ENCODE data around the gene BATF. TPM values are rescaled to one million over a fixed set of nuclear protein-coding genes. Genes with fewer than 3 reads are reported as not detected.

The BATF gene
- total and polyA plus RNA-seq, 4 donors: 0.27 to 2.6 (median 0.65) TPM

DNA sequence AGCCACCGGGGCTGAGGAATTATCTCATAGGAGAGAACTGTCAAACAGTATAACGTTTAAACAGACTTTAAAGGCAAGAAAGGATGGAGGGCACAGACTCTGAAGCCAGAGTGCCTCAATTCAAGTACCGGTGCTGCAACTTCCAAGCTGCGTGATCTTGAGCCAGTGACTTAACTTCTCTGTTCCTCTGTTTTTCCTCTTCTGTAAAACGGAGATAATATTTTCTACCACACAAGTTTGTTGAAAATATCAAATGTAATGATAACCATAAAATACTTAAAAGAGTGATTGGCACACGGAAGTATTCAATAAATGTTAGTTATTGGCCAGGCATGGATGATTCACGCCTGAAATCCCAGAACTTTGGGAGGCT is 18.2 kb downstream of the BATF start:
- Histone ChIP-seq H3K36me3 (ENCODE audit: control insufficient read depth, insufficient read depth, low read length) (no peaks in the 10 kb centered on the region), H3K4me3 (ENCODE audit: low read depth, low read length) (no peak overlapping the region), H3K4me1 (ENCODE audit: control insufficient read depth, insufficient read depth, low read length) (no peaks in the 10 kb centered on the region), H3K27ac (ENCODE audit: low read depth, low read length) (no peak overlapping the region), H3K27me3 (ENCODE audit: control insufficient read depth, insufficient read depth, low read length) (no peaks in the 10 kb centered on the region), H3K9me3 (ENCODE audit: control insufficient read depth, insufficient read depth, low read length) (no peaks in the 10 kb centered on the region)
- 86% methylated on average over 3 of the region's 7 CpGs for WGBS (ENCODE audit: insufficient coverage)
- DNase-seq (ENCODE audit: low read depth in 4 of 6, low spot score in 6 of 6): no peak

DNA sequence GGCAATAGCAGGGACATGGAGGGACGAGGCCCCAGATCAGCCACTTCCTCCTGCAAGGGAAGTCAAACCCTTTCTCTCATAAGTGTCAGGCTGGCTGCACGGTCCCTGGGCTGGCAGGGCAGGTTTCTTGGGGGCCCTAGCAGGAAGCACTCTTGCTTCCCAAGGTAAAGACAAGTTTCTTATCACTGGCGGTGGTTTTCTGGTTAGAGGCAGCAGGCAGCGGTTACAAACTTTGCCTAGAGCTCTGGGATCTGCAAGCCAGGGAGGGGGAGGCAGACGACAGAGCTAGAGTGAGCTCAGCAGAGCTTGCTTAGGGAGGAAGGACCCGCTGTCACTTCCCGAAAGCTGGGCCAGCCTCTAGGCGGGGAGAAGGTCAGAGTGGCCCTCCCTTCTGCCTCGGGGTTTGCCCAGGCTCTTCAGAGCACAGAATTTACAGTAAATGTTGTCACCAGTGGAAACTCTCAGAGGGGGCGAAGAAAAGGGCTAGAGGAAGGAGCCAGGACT is 20.4 kb downstream of the BATF start:
- no peak overlapping the region for H3K27ac ChIP-seq (ENCODE audit: low read depth, low read length)
- H3K27me3 ChIP-seq (ENCODE audit: control insufficient read depth, insufficient read depth, low read length): no peaks in the 10 kb centered on the region
- H3K4me1 ChIP-seq (ENCODE audit: control insufficient read depth, insufficient read depth, low read length): no peaks in the 10 kb centered on the region
- H3K9me3 ChIP-seq (ENCODE audit: control insufficient read depth, insufficient read depth, low read length): no peaks in the 10 kb centered on the region
- no peaks in the 10 kb centered on the region for H3K36me3 ChIP-seq (ENCODE audit: control insufficient read depth, insufficient read depth, low read length)
- DNase-seq (ENCODE audit: low read depth in 4 of 6, low spot score in 6 of 6): peak in 1 of 6 donors; percentile 40
- no peak overlapping the region for H3K4me3 ChIP-seq (ENCODE audit: low read depth, low read length)
- 57% methylated on average over 8 of the region's 10 CpGs for WGBS (ENCODE audit: insufficient coverage)

DNA sequence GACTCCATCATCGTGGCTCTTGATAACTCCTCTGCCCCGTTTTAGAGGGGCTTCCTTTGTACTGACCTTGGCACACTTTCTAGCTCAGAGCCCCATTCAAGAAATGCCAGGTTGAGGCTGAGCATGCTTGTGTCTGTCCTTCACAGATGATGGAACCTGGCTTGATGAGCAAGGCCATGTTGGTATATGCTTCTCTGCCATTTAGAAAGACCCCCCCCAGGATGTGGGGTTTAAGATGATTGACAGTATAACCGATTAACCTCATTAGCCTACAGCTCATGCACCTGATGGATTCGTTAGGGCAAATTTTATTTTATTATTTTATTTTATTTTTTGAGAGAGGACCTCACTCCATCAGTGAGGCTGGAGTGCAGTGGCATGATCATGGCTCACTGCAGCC is 21.0 kb downstream of the BATF start:
- no peak for DNase-seq (ENCODE audit: low read depth in 4 of 6, low spot score in 6 of 6)
- Histone ChIP-seq H3K4me1 (ENCODE audit: control insufficient read depth, insufficient read depth, low read length) (no peaks in the 10 kb centered on the region), H3K27me3 (ENCODE audit: control insufficient read depth, insufficient read depth, low read length) (no peaks in the 10 kb centered on the region), H3K36me3 (ENCODE audit: control insufficient read depth, insufficient read depth, low read length) (no peaks in the 10 kb centered on the region), H3K4me3 (ENCODE audit: low read depth, low read length) (no peak overlapping the region), H3K27ac (ENCODE audit: low read depth, low read length) (no peak overlapping the region), H3K9me3 (ENCODE audit: control insufficient read depth, insufficient read depth, low read length) (no peaks in the 10 kb centered on the region)
- WGBS (ENCODE audit: insufficient coverage): 82% methylated on average over 2 of the region's 4 CpGs

DNA sequence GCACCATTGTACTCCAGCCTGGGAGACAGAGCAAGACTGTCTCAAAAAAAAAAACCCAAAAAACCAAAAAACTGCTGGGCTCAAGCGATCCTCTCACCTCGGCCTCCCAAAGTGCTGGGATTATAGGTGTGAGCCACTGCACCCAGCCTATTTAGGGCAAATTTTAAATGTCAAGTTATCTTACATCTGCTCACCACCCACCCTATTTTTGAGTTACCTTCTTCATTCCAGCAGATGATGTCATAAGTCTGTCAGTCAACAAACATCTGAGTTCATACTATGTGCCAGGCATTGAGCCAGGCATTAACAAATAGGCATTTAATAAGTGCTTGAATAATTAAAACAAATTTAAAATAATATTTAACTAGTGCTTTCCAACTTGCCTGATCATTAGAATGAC is 21.5 kb downstream of the BATF start:
- WGBS (ENCODE audit: insufficient coverage): 100% methylated on average over 2 of the region's 2 CpGs
- H3K4me3 ChIP-seq (ENCODE audit: low read depth, low read length): no peak overlapping the region

DNA sequence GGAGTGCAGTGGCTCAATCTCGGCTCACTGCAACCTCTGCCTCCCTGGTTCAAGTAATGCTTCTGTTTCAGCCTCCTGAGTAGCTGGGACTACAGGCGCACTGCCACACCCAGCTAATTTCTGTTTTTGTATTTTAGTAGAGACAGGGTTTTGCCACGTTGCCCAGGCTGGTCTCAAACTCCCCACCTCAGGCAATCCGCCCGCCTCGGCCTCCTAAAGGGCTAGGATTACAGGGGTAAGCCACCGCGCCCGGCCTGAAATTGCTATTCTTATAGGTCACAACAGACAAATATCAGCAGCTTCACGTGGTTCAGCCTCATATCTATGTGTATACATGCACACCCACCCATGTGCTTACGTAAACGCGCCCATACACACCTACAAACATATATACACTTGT is 23.6 kb downstream of the BATF start:
- Histone ChIP-seq H3K27me3 (ENCODE audit: control insufficient read depth, insufficient read depth, low read length) (peaks cover 4% of the 10 kb centered on the region), H3K4me1 (ENCODE audit: control insufficient read depth, insufficient read depth, low read length) (no peaks in the 10 kb centered on the region), H3K27ac (ENCODE audit: low read depth, low read length) (no peak overlapping the region), H3K4me3 (ENCODE audit: low read depth, low read length) (no peak overlapping the region), H3K36me3 (ENCODE audit: control insufficient read depth, insufficient read depth, low read length) (no peaks in the 10 kb centered on the region), H3K9me3 (ENCODE audit: control insufficient read depth, insufficient read depth, low read length) (no peaks in the 10 kb centered on the region)
- DNase-seq (ENCODE audit: low read depth in 4 of 6, low spot score in 6 of 6): no peak
- WGBS (ENCODE audit: insufficient coverage): 95% methylated on average over 11 of the region's 13 CpGs

More for the DNA sequence above, 21.5 kb downstream of the BATF start:
- H3K9me3 ChIP-seq (ENCODE audit: control insufficient read depth, insufficient read depth, low read length): no peaks in the 10 kb centered on the region
- no peaks in the 10 kb centered on the region for H3K36me3 ChIP-seq (ENCODE audit: control insufficient read depth, insufficient read depth, low read length)
- H3K4me1 ChIP-seq (ENCODE audit: control insufficient read depth, insufficient read depth, low read length): no peaks in the 10 kb centered on the region
- no peak for DNase-seq (ENCODE audit: low read depth in 4 of 6, low spot score in 6 of 6)
- H3K27ac ChIP-seq (ENCODE audit: low read depth, low read length): no peak overlapping the region
- H3K27me3 ChIP-seq (ENCODE audit: control insufficient read depth, insufficient read depth, low read length): no peaks in the 10 kb centered on the region

DNA sequence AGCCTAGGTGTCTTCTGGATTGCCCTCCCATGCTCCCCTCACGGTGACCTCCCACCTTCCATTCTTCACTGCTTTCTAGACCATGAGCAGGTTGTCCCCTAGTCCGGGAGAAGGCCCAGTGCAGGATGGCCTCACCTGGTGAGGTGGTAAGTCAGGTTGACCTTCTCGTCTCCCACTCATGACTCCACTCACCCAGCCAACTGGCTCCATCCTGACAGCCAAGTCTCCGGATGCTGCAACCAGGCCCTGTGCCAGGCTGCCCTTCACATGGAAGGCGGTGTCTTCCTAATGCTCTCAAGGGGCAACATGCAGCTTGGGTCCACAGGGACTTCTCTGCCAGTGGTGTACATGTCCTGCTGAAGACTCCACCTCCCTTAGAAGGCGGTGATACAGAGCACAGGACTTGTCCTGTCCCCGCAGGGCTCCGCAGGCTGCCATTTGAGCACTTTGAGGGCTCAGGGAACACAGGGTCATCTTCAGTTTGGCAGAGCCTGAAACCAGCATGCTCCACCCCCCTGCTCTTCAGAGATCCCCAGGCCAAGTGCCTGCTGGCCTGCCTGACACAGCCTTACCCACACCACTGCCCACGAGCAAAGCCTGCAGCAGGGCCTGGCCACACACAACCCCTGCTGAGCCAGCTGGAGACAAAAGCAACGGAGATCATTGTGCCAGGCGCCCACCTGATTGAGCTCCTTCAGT is 25.4 kb downstream of the BATF start:
- Histone ChIP-seq H3K27ac (ENCODE audit: low read depth, low read length) (no peak overlapping the region), H3K27me3 (ENCODE audit: control insufficient read depth, insufficient read depth, low read length) (peaks cover 4% of the 10 kb centered on the region), H3K4me1 (ENCODE audit: control insufficient read depth, insufficient read depth, low read length) (no peaks in the 10 kb centered on the region), H3K9me3 (ENCODE audit: control insufficient read depth, insufficient read depth, low read length) (no peaks in the 10 kb centered on the region), H3K4me3 (ENCODE audit: low read depth, low read length) (no peak overlapping the region), H3K36me3 (ENCODE audit: control insufficient read depth, insufficient read depth, low read length) (no peaks in the 10 kb centered on the region)
- 91% methylated on average over 9 of the region's 11 CpGs for WGBS (ENCODE audit: insufficient coverage)
- DNase-seq (ENCODE audit: low read depth in 4 of 6, low spot score in 6 of 6): no peak

DNA sequence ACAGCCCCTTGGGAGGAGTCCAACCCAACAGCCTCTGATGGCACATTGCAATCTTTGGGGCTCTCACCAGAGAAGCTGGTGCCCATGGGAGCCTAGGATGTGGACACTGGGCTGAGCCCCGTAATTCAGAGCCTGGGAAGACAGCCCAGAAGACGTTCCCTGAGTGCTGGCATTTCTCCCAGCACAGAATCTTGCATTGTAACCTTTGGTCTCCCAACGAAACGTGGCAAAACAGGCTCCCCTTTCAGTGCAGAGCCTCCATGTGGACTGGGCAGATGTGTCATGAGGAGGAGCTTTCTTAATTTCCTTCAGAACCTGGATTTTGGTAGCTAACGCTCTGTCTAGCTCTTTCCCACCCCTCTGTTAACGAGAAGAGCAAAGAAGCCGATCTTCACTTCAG is 26.3 kb downstream of the BATF start:
- no peak overlapping the region for H3K4me3 ChIP-seq (ENCODE audit: low read depth, low read length)
- H3K9me3 ChIP-seq (ENCODE audit: control insufficient read depth, insufficient read depth, low read length): no peaks in the 10 kb centered on the region
- H3K27me3 ChIP-seq (ENCODE audit: control insufficient read depth, insufficient read depth, low read length): peaks cover 4% of the 10 kb centered on the region
- no peaks in the 10 kb centered on the region for H3K4me1 ChIP-seq (ENCODE audit: control insufficient read depth, insufficient read depth, low read length)
- H3K36me3 ChIP-seq (ENCODE audit: control insufficient read depth, insufficient read depth, low read length): no peaks in the 10 kb centered on the region
- 60% methylated on average over 5 of the region's 7 CpGs for WGBS (ENCODE audit: insufficient coverage)
- peak in 1 of 6 donors; percentile 14 for DNase-seq (ENCODE audit: low read depth in 4 of 6, low spot score in 6 of 6)
- H3K27ac ChIP-seq (ENCODE audit: low read depth, low read length): no peak overlapping the region

DNA sequence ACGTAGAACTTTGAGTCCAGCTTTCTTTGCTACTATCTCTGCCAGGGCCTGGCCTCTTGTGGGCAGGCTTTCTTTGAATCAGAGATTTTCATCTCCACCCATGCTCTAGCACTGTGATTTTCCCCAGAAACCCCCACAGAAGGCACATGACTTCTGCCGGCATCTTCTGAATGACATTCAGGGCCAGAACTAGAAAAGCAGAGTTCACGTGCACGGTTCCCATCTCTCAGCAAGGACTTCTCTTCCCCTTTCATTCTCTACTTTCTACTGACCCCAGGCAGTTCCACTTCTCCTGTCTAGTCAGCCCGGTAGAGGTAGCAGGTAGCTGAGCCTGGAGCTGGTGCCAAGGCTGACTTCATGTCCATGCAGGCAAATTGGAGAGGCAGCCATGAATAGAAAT is 26.9 kb downstream of the BATF start:
- Histone ChIP-seq H3K27ac (ENCODE audit: low read depth, low read length) (no peak overlapping the region), H3K4me3 (ENCODE audit: low read depth, low read length) (no peak overlapping the region), H3K4me1 (ENCODE audit: control insufficient read depth, insufficient read depth, low read length) (no peaks in the 10 kb centered on the region), H3K36me3 (ENCODE audit: control insufficient read depth, insufficient read depth, low read length) (no peaks in the 10 kb centered on the region), H3K9me3 (ENCODE audit: control insufficient read depth, insufficient read depth, low read length) (no peaks in the 10 kb centered on the region), H3K27me3 (ENCODE audit: control insufficient read depth, insufficient read depth, low read length) (peaks cover 4% of the 10 kb centered on the region)
- no peak for DNase-seq (ENCODE audit: low read depth in 4 of 6, low spot score in 6 of 6)
- WGBS (ENCODE audit: insufficient coverage): 76% methylated on average over 5 of the region's 5 CpGs

DNA sequence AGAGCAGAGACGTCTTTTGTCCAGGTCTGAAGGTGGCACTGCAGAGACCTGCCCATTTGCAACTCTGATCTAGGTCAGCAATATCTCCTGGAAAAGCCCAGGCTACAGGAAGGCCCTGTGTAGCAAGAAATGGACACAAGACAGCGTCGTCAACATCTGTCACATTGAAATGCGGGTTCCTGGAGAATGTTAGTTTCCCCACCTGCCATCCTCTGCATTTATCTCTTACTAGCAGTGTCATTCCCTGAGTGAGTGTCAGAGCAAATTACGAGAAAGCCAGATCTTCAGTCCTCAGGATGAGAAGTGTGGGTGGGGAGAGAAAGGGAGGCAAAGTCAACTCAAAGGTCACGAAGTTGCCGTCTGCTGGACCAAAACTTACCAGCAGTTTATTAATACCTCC is 28.8 kb downstream of the BATF start:
- no peak overlapping the region for H3K4me3 ChIP-seq (ENCODE audit: low read depth, low read length)

DNA sequence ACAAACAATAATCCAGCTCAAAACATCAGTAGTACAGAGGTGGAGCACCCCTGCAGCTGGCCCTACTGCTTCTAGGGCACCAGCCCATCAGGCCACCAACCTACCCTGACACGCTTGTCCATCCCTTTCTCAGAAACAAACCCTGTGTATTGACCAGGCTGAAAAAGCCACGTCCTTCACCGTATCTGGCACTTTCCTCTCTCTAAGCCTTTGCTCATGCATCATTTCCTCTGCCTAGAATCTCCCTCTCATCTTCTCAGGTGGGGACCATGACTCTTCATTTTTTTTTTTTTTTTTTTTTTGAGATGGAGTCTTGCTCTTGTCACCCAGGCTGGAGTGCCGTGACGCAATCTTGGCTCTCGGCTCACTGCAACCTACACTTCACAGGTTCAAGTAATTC is 30.9 kb downstream of the BATF start:
- Histone ChIP-seq H3K9me3 (ENCODE audit: control insufficient read depth, insufficient read depth, low read length) (no peaks in the 10 kb centered on the region), H3K36me3 (ENCODE audit: control insufficient read depth, insufficient read depth, low read length) (no peaks in the 10 kb centered on the region), H3K27me3 (ENCODE audit: control insufficient read depth, insufficient read depth, low read length) (peaks cover 4% of the 10 kb centered on the region), H3K4me3 (ENCODE audit: low read depth, low read length) (no peak overlapping the region), H3K4me1 (ENCODE audit: control insufficient read depth, insufficient read depth, low read length) (no peaks in the 10 kb centered on the region), H3K27ac (ENCODE audit: low read depth, low read length) (no peak overlapping the region)
- DNase-seq (ENCODE audit: low read depth in 4 of 6, low spot score in 6 of 6): no peak
- 100% methylated on average over 3 of the region's 6 CpGs for WGBS (ENCODE audit: insufficient coverage)

More for the DNA sequence above, 28.8 kb downstream of the BATF start:
- Histone ChIP-seq H3K9me3 (ENCODE audit: control insufficient read depth, insufficient read depth, low read length) (no peaks in the 10 kb centered on the region), H3K36me3 (ENCODE audit: control insufficient read depth, insufficient read depth, low read length) (no peaks in the 10 kb centered on the region), H3K27ac (ENCODE audit: low read depth, low read length) (no peak overlapping the region), H3K4me1 (ENCODE audit: control insufficient read depth, insufficient read depth, low read length) (no peaks in the 10 kb centered on the region), H3K27me3 (ENCODE audit: control insufficient read depth, insufficient read depth, low read length) (peaks cover 4% of the 10 kb centered on the region)
- WGBS (ENCODE audit: insufficient coverage): 83% methylated on average over 3 of the region's 7 CpGs
- DNase-seq (ENCODE audit: low read depth in 4 of 6, low spot score in 6 of 6): no peak
